A172 (cell line): ENCODE results near the gene FBXL19. TPM values are rescaled to one million over a fixed set of nuclear protein-coding genes. Genes with fewer than 3 reads are reported as not detected.
A peak's percentile ranks its signal among the peaks of the same experiment; 100 is the strongest.

Source experiments
- DNase-seq: peaks from one replicate; pipeline ENCODE4 v3.0.0-alpha.2; 2015; ENCODE audit warnings: low spot score
- total RNA-seq: library from RNA; depleted of rRNA; stranded (reverse); fragments of >200 nt; shearing (Covaris generic); gene quantifications from 2 replicates; pipeline ENCODE4 v1.2.3, GENCODE V29; 2014; rRNA removed

Gene FBXL19
- total RNA-seq, 1 experiment from 2014 or later: 18.7 TPM

- no peak for DNase-seq
These were observed 63.0 kb downstream of the FBXL19 start for GRCh38 chr16:30986129-30986991.

DNA sequence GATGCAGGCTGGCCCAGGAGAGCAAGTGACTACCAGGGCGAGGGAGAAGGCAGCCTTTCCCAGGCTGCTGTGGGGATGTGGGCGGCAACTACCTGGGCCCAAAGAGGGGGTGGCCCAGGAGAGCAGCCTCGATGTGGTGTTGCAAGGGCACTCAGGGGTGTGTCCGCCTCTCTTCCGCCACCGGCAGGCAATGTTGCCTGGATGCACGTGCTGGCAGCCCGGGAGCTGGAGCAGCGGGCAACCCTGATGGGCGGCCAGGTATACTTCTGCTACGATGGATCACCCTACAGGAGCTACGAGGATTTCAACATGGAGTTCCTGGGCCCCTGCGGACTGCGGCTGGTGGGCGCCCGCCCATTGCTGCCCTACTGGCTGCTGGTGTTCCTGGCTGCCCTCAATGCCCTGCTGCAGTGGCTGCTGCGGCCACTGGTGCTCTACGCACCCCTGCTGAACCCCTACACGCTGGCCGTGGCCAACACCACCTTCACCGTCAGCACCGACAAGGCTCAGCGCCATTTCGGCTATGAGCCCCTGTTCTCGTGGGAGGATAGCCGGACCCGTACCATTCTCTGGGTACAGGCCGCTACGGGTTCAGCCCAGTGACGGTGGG lies 64.3 kb downstream of the FBXL19 start:
- no peak for DNase-seq

- no peak for DNase-seq
These were observed 66.2 kb downstream of the FBXL19 start for GRCh38 chr16:30989469-30990047.

GRCh38 chr16:30990105-30990504 lies 66.7 kb downstream of the FBXL19 start:
- no peak for DNase-seq

DNA sequence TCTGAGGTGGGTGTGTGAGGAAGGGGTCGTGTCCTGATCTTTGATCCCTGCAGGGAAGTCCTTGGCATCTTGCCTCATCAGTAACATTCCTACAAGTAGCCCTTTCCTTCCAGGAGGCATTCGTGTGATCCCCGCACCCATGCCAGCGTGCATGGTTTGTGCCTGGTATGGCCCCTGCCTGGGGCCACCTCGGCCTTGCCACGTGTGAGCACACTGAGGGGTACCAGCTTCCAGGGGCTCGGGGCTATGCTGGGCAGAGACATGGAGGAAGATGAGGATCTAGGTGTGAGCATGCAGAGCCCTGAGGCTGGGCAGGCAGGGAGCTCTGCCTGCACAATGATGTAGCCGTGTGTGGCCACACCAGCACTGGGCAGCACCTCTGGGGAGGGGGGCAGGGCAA lies 67.7 kb downstream of the FBXL19 start:
- DNase-seq: no peak

DNA sequence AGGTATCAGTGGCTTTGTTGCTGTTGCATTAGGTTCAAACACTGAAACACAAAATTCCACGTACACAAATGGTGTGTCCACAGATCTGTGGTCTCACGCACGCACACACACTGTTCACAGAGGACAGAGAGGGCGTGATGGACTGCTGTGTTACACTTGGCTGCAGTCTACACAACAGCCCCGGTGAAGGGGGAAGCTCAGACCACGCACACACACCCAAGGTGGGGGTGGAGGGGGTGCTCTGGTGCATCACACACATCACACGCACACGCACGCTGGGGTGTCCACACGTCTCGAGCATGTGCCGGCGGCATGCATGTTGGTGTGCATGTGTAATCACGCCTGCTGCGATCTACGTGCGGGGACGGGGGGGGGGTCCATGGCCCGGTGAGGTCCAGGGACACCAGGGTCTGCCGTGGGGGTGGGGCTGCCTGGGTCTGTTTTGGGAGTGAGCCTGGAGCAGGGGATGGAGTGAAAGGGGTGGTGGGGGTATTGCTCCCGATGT lies 69.0 kb downstream of the FBXL19 start:
- DNase-seq: no peak

GRCh38 chr16:30992931-30993816 lies 69.8 kb downstream of the FBXL19 start:
- no peak for DNase-seq

- DNase-seq: no peak
These were observed 72.6 kb downstream of the FBXL19 start for GRCh38 chr16:30995927-30996323.

- DNase-seq: no peak
These were observed 73.1 kb downstream of the FBXL19 start for GRCh38 chr16:30996324-30996984.

DNA sequence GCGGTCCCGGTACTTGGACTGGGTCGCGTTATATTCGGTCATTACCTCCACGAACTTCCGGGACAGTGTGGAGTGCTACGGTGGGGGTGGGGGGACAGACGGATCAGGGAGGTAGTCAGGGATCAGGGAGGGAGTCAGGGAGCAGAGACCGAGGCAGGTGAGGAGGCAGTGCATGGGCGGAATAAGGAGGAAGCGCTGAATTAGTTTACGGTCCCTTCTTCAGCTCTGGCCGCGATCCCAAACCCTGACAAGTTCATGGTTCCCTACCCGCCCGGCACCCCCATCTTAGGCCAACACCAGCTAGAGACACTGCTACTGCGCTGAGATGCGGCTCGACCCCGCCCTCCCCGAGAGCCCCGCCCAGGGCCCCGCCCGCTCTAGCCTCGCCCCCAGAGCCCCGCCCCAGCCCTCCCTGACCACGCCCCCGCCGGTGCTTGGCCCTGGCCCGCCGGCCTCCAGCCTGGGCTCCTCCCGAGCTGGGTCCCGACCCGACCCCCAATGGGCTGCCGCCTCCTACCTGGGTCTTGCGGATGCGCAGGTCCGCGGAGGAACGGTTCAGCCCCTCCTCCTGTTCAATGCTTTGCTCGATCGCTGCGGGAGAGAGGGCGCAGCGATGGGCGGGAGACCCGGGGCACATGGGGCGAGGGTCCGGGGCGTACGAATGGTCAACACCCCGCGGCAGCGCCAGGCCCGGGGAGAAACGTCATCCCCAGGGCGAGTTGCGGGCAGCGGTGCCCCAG lies 73.8 kb downstream of the FBXL19 start:
- DNase-seq: peak; percentile 54

- DNase-seq: peak; percentile 94
These were observed 74.6 kb downstream of the FBXL19 start for GRCh38 chr16:30997725-30998711.

Other genes with a start within 250 kb of the FBXL19 start
- 9.3 and 11.4 TPM in 2 replicates for gene SRCAP, start 224.4 kb upstream of the FBXL19 start, total RNA-seq
- gene PHKG2, start 175.1 kb upstream of the FBXL19 start, total RNA-seq: 57.7 and 61.5 TPM in 2 replicates
- 6.5 and 10.5 TPM in 2 replicates for gene CFAP119, start 161.5 kb upstream of the FBXL19 start, total RNA-seq
- gene RNF40, start 161.2 kb upstream of the FBXL19 start, total RNA-seq: 105 and 107 TPM in 2 replicates
- gene ZNF629, start 136.4 kb upstream of the FBXL19 start, total RNA-seq: 20.5 and 20.8 TPM in 2 replicates
- gene BCL7C, start 29.5 kb upstream of the FBXL19 start, total RNA-seq: 57.3 and 60.8 TPM in 2 replicates
- 1.9 and 2.3 TPM in 2 replicates for gene CTF1, start 27.0 kb upstream of the FBXL19 start, total RNA-seq
- gene ORAI3, start 25.5 kb downstream of the FBXL19 start, total RNA-seq: 46.4 and 50.8 TPM in 2 replicates
- gene SETD1A, start 34.2 kb downstream of the FBXL19 start, total RNA-seq: 3.5 and 3.8 TPM in 2 replicates
- 30.4 and 33.8 TPM in 2 replicates for gene HSD3B7, start 61.6 kb downstream of the FBXL19 start, total RNA-seq
- 0.26 and 3.5 TPM in 2 replicates for gene STX1B, start 87.1 kb downstream of the FBXL19 start, total RNA-seq
- 35.2 and 40.0 TPM in 2 replicates for gene STX4, start 110.0 kb downstream of the FBXL19 start, total RNA-seq
- 31.2 and 35.5 TPM in 2 replicates for gene ZNF668, start 150.7 kb downstream of the FBXL19 start, total RNA-seq
- gene ZNF646, start 150.8 kb downstream of the FBXL19 start, total RNA-seq: 10.3 and 11.5 TPM in 2 replicates
- gene PRSS53, start 165.4 kb downstream of the FBXL19 start, total RNA-seq: 2.0 and 3.5 TPM in 2 replicates
- gene VKORC1, start 171.2 kb downstream of the FBXL19 start, total RNA-seq: 137 and 164 TPM in 2 replicates
- gene BCKDK, start 184.8 kb downstream of the FBXL19 start, total RNA-seq: 28.6 and 38.1 TPM in 2 replicates
- gene KAT8, start 194.1 kb downstream of the FBXL19 start, total RNA-seq: 46.6 and 55.6 TPM in 2 replicates
- gene PRSS8, start 212.2 kb downstream of the FBXL19 start, total RNA-seq: 2.9 and 4.2 TPM in 2 replicates
- gene PRSS36, start 226.5 kb downstream of the FBXL19 start, total RNA-seq: 0.41 and 0.55 TPM in 2 replicates